Measurements from ENCODE around the gene BANK1.

The BANK1 gene

GRCh38 chr4:101818362-101818761 is 27.8 kb downstream of the BANK1 start:
- no peak for DNase-seq

- DNase-seq: no peak
These were observed 33.3 kb downstream of the BANK1 start for GRCh38 chr4:101823864-101824263.

GRCh38 chr4:101824500-101824899 is 34.0 kb downstream of the BANK1 start:
- DNase-seq: no peak

DNA sequence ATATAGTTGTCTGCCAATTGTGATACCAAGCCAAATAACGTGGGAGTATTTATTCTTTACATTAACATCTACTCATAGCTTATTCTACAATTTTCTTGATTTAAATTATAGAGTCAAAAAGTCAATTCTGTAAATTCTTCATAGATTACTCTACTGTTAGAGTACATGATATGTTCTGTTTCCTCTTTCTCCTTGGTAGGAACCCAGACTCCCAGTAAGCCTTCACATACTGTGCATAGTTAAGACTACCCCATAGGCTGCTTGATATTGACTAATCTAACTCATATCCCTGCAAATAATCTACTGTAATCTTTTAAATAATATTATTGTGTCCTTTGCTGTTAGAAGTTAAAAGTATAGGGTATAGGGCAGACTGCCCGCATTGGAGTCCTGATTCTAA is 35.4 kb downstream of the BANK1 start:
- no peak for DNase-seq

DNA sequence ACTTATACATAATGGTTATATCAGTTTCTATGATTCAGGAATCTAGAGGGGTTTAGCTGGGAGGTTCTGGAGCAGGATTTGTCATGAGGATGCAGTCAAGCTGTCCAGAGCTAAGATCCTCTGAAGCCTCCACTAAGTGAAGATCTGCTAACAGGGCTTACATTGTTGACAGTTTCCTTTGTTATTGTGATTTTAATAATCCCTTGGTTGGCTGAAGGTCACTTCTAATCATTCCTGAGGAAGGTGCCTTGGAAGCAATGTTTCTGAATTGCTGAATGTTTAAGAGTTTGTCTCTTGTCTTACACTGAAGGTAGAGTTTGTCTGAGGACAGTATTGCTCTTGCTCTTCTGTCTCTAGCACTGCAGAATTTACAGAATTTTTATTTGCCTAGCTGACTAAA is 41.3 kb downstream of the BANK1 start:
- DNase-seq: no peak

DNA sequence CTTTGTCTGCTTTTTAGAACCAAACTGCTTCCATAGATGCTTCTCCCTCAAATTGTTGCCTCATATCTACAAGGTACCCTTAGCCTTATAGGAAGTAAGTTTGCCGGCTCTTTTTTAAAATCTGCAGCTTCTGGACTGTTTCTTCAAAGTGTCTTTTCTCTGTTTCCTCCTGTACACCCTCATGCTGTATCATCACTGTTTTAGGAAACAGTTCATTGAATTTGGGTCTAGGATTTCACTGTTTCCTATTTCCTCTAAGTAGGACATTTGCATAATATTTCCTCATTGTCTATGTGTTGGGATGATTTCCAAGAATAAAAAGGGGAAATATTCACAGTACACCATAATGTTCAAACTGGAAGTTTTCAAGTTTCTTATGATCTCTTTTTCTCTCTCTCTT is 43.0 kb downstream of the BANK1 start:
- no peak for DNase-seq

DNA sequence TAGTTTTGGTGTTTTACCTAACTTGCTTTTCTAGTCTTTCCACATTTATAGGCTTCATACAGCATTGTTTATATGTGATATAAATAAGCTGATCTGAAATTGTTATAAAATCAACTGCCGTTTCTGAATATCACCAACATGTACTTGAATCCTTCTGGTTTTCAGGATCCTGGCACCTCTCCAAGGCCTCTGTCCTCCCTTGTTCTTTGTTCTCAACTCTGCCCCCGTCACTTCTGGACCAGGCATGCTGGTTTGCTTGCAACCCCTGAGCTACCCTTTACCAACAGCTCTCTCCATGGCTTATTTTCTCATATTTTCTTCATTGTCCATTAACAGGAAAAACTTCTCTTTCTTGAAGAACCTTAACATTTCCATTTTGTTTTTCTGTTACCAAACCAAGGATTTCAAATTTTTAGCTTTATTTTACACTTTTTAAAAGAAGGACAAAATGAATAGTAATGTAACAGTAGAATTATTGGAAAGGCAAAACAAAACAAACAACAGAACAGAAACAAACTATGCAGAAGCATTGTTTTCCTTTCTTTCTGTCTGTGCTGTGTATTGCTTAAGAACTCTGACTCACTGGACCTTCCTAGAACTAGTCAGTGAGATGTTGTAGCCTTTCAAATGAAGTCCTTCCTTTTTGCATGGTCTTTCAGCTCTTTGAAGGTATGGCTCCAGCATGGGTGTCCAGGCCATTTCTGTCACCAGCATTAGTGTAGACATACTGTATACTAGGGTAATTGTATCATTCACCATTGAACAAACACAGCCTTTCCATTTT is 44.8 kb downstream of the BANK1 start:
- DNase-seq: peak; percentile 63

GRCh38 chr4:101843054-101843453 is 52.5 kb downstream of the BANK1 start:
- no peak for DNase-seq

DNA sequence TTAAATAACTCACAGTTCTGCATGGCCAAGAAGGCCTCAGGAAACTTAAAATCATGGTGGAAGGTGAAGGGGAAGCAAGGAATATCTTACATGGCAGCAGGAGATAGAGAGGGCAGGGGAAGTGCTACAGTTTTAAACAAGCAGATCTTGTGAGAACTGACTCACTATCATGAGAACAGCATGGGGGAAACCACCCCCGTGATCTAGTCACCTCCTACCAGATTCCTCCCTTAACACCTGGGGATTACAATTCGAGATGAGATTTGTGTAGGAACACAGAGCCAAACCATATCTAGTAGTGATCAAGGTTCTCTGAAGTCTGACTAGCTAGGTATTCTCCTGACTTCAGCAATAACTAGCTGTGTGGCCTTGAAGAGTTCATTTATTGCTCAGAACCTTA is 56.0 kb downstream of the BANK1 start:
- DNase-seq: no peak

- no peak for DNase-seq
These were observed 60.2 kb downstream of the BANK1 start for GRCh38 chr4:101850698-101851097.

DNA sequence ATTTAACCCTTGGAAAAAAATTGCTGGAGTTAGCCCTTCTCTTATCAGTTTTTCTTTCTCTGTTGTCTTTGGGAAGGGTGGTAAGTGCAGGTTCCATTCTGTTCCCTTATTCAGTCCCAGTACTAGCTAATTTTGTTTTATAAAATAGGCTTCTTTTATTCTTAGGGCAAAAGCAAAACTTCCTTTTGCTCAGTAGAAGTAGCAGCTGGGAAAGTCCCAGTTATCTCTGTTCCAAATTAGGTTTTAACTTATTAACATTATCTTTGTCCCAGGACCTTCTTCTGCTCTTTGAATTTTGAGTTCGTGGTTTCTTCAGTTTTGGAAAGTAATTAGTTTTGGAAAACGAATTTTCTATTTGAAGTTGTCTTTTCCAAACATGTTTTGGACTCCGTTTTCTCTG is 61.1 kb downstream of the BANK1 start:
- no peak for DNase-seq

DNA sequence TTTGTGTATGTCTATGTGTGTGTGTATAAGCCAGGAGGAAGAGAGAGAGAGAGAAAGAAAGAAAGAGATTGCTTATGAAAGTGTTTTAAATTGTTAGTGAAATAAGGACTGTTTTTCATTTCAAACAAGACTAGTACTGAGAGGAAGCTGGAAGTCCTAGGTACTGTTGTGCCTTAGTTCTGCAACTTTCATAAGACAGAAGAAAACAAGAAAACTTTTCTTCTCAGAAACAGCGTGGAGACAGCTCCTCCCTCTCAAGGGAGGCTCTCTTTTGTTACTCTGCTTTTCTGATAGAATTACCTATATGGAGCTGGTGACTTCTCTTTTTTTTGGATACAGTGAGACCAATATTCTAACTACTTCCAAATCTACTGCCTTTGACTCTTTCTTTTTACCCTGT is 62.5 kb downstream of the BANK1 start:
- no peak for DNase-seq

GRCh38 chr4:101853691-101854090 is 63.2 kb downstream of the BANK1 start:
- DNase-seq: no peak

GRCh38 chr4:101855239-101855638 is 64.7 kb downstream of the BANK1 start:
- no peak for DNase-seq

DNA sequence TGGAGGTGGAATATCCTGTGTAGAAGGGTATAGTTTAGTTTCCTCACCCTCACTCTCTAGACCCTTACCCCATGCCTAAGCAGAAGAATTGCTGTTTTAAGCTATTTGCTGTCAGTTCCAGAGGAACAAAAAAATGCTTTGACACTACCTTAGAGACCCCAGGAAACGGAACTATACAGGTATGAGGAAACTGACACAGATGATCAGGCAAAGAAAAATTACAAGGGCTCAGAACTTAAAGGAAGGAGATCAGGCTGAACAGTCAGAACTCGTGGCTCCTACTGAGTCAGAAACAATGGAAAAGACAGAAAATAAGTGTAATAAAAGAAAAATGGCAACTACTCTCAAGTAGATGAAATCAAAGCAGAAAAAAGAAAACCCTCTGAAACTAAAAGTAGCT is 65.6 kb downstream of the BANK1 start:
- DNase-seq: no peak

GRCh38 chr4:101857176-101857575 is 66.6 kb downstream of the BANK1 start:
- DNase-seq: no peak

GRCh38 chr4:101858641-101859040 is 68.1 kb downstream of the BANK1 start:
- DNase-seq: no peak

DNA sequence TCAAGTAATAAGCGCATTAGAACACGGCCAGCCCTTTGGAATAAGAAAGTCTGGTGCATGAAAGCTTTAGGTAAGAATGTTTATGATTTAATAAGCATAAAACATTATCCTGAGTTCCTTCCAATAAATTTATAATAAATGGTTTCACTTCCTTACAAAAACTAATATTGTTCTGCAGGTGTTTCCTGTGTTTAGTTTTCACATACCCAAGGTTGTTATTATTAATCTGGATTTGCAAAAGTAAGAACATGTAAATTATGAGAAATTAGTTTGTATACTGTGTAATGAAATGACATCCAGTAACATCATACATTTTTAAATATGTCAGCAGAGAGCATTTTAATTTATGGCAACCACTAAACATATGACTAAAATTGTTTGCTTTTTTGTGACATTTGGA is 72.1 kb downstream of the BANK1 start:
- no peak for DNase-seq

GRCh38 chr4:101864660-101865059 is 74.1 kb downstream of the BANK1 start:
- no peak for DNase-seq

GRCh38 chr4:101865501-101866062 is 75.1 kb downstream of the BANK1 start:
- no peak for DNase-seq

DNA sequence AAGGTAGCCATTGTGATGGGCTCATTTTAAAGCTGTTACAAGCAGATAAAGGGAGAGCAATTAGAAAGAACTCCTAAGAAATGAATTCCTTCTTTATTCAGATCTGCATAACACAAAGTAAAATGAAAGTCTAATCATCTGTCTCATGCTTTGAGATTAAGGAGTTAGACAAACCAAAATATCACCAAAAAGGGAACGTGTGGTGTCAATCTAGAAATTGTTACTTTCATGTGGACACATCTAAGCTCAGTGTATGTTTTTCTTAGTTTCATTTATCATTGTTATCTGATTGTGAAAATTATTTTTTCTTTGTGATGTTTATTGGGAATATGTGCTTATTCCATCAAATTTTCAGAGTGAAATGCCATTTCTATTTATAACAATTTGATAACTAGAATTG is 80.3 kb downstream of the BANK1 start:
- no peak for DNase-seq

- DNase-seq: no peak
These were observed 81.6 kb downstream of the BANK1 start for GRCh38 chr4:101871962-101872676.

DNA sequence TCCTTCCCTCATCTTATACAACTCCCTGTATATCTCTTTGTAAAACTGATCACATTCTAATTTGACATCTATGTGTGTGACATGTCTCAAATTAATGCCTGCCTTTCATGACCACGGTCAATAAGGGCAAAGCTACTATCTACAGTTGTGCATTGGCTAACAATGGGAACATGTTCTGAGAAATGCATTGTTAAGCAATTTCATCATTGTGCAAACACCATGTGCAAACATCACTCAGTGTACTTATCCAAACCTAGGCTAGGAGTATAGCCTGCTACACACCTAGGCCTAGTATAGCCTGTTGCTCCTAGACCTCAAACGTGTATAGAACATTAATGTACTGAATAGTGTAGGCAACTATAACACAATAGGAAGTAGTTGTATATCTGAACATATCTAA is 95.0 kb downstream of the BANK1 start:
- DNase-seq: no peak

DNA sequence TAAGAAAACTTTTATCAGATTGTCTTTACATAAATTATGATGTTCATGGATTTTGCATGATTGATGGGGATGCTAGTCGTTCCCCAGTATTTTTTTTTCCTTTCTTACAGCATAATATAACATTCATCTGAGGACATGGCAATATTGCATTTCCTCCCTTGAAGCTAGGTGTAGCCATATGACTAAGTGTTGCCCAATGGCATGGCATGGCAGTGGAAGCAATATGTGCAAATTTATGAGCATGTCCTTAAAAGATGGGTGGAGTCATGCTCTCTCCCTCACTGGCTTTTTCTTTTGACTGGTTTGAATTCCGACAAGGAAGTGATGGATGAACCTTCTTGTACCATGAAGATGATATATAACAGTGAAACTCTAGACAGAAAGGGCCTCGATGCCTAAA is 96.3 kb downstream of the BANK1 start:
- no peak for DNase-seq

Data from NCI-H1092 (cell line).